Neural cell (in vitro differentiated cells): Measurements from ENCODE around the gene FNDC3B. TPM values are rescaled to one million over a fixed set of nuclear protein-coding genes. Genes with fewer than 3 reads are reported as not detected.

ENCODE experiments used
- H2AFZ ChIP-seq: fragments of 200-600, 300-800 bp; sonication (generic), shearing (Covaris generic); 2 replicates; pipeline ENCODE4 v1.6.0; 2014; ENCODE audit warnings: low read depth, mild to moderate bottlenecking, antibody characterized with exemption, low read length, moderate library complexity
- H3F3A ChIP-seq: fragments of 200-600 bp; shearing (Covaris generic); 2 replicates; pipeline ENCODE4 v1.6.1; 2016; ENCODE audit warnings: mild to moderate bottlenecking, moderate library complexity, mixed read lengths, antibody characterized with exemption, low read length; ENCODE audit not compliant: insufficient read depth, poor library complexity, severe bottlenecking
- H3K27ac ChIP-seq: fragments of 200-600, 300-800 bp; sonication (generic), shearing (Covaris generic); 2 replicates; pipeline ENCODE4 v1.5.1; 2014; ENCODE audit warnings: mild to moderate bottlenecking, low read length, moderate library complexity
- H3K27me3 ChIP-seq: fragments of 300-800, 200-600 bp; sonication (generic), shearing (Covaris generic); 2 replicates; pipeline ENCODE4 v1.6.0; 2014; ENCODE audit warnings: mild to moderate bottlenecking, low read depth, low read length, moderate library complexity; ENCODE audit not compliant: insufficient read depth
- H3K36me3 ChIP-seq: fragments of 300-800, 200-600 bp; sonication (generic), shearing (Covaris generic); 2 replicates; pipeline ENCODE4 v1.5.1; 2014; ENCODE audit warnings: mild to moderate bottlenecking, antibody characterized with exemption, low read length, moderate library complexity; ENCODE audit not compliant: insufficient read depth
- H3K4me2 ChIP-seq: fragments of 300-800, 200-600 bp; sonication (generic), shearing (Covaris generic); 2 replicates; pipeline ENCODE4 v1.6.0; 2014; ENCODE audit warnings: mild to moderate bottlenecking, low read length
- H3K4me3 ChIP-seq: fragments of 300-800, 200-600 bp; sonication (generic), shearing (Covaris generic); 2 replicates; pipeline ENCODE4 v1.5.1; 2014; ENCODE audit warnings: mild to moderate bottlenecking, low read length, moderate library complexity
- H3K79me2 ChIP-seq: fragments of 200-600 bp; shearing (Covaris generic); replicated peaks from 2 replicates; pipeline ENCODE4 v1.6.0; 2014; ENCODE audit warnings: mild to moderate bottlenecking, low read length, moderate library complexity; ENCODE audit not compliant: insufficient read depth
- H3K9ac ChIP-seq: fragments of 300-800, 200-600 bp; sonication (generic), shearing (Covaris generic); 2 replicates; pipeline ENCODE4 v1.6.1; 2016; ENCODE audit warnings: mild to moderate bottlenecking, low read length, mixed read lengths
- H3K9me2 ChIP-seq: fragments of 200-600 bp; shearing (Covaris generic); 2 replicates; pipeline ENCODE4 v1.6.1; 2016; ENCODE audit warnings: mild to moderate bottlenecking, low read length, mixed read lengths; ENCODE audit not compliant: insufficient read depth
- H3K9me3 ChIP-seq: fragments of 200-600, 300-800 bp; sonication (generic), shearing (Covaris generic); 2 replicates; pipeline ENCODE4 v1.6.1; 2016; ENCODE audit warnings: mild to moderate bottlenecking, mixed run types, low read length, moderate library complexity, mixed read lengths
- H4K20me1 ChIP-seq: fragments of 200-600 bp; shearing (Covaris generic); 2 replicates; pipeline ENCODE4 v1.6.1; 2016; ENCODE audit warnings: mild to moderate bottlenecking, mixed run types; ENCODE audit not compliant: insufficient read depth
- EP300 ChIP-seq: fragments of 450-650 bp; conservative IDR thresholded peaks from 2 replicates; pipeline ENCODE4 v1.6.1; 2014; ENCODE audit warnings: antibody characterized with exemption, mild to moderate bottlenecking, moderate library complexity; ENCODE audit not compliant: poor library complexity, severe bottlenecking
- EZH2 ChIP-seq: fragments of 200-600, 300-800 bp; shearing (Covaris generic), sonication (generic); IDR thresholded peaks from 2 replicates; pipeline ENCODE4 v1.6.1; 2014; ENCODE audit warnings: antibody characterized with exemption, low read length, borderline replicate concordance, mild to moderate bottlenecking; ENCODE audit not compliant: insufficient read depth, poor library complexity, severe bottlenecking
- MXI1 ChIP-seq: fragments of 450-650 bp; conservative IDR thresholded peaks from 2 replicates; pipeline ENCODE4 v1.6.1; 2014; ENCODE audit warnings: antibody characterized with exemption, mild to moderate bottlenecking; ENCODE audit not compliant: poor library complexity, severe bottlenecking
- POLR2AphosphoS5 ChIP-seq: IDR thresholded peaks from 2 replicates; pipeline ENCODE4 v1.6.1; 2012
- RAD21 ChIP-seq: fragments of 450-650 bp; conservative IDR thresholded peaks from 2 replicates; pipeline ENCODE4 v1.6.1; 2014; ENCODE audit warnings: antibody characterized with exemption, mild to moderate bottlenecking, moderate library complexity
- SMC3 ChIP-seq: fragments of 450-650 bp; conservative IDR thresholded peaks from 2 replicates; pipeline ENCODE4 v1.6.1; 2014; ENCODE audit warnings: antibody characterized with exemption, mild to moderate bottlenecking, moderate library complexity; ENCODE audit not compliant: poor library complexity
- TAF1 ChIP-seq: IDR thresholded peaks from 2 replicates; pipeline ENCODE4 v1.6.1; 2012; ENCODE audit warnings: low read depth
- polyA plus RNA-seq: library from polyadenylated mRNA; depleted of rRNA; stranded (reverse); fragments of >200 nt; gene quantifications from 2 replicates; pipeline ENCODE4 v1.2.3, GENCODE V29; 2014
- TF ChIP-seq, protein P1 (sequence below): fragments of 450-650 bp; IDR thresholded peaks from 2 replicates; pipeline ENCODE4 v1.5.1; 2014; ENCODE audit warnings: antibody characterized with exemption, mild to moderate bottlenecking, moderate library complexity; ENCODE audit not compliant: poor library complexity, severe bottlenecking
- TF ChIP-seq, protein P2 (sequence below): IDR thresholded peaks from 2 replicates; pipeline ENCODE4 v1.6.1; 2012; ENCODE audit warnings: borderline replicate concordance

The FNDC3B gene
- polyA plus RNA-seq, 1 donor from 2014 or later, result 4.9 TPM

DNA sequence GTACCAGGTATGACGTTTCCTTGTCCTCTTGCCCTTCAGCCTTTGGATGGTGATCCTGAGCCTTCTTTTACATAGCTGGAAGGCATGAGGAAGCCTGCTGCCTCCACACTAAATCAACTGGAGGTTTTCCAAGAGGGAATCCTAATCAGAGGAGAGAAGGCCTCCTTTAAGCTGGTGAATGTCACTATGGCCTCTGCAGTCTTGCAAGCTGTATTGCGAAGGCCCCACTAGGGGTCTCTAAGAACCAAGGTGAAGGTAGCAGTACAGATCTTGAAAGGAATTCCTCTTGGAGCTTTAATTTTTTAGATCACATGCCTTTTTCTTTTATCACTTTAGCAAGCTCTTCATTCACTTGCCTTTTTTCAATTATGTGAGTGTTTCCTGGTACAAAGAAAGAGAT lies 289.7 kb downstream of the FNDC3B start:
- TF ChIP-seq SMC3 (no peak), MXI1 (no peak), POLR2AphosphoS5 (no peak), EP300 (no peak), TAF1 (no peak), RAD21 (no peak), EZH2 (no peak)
- TF ChIP-seq, protein P1, sequence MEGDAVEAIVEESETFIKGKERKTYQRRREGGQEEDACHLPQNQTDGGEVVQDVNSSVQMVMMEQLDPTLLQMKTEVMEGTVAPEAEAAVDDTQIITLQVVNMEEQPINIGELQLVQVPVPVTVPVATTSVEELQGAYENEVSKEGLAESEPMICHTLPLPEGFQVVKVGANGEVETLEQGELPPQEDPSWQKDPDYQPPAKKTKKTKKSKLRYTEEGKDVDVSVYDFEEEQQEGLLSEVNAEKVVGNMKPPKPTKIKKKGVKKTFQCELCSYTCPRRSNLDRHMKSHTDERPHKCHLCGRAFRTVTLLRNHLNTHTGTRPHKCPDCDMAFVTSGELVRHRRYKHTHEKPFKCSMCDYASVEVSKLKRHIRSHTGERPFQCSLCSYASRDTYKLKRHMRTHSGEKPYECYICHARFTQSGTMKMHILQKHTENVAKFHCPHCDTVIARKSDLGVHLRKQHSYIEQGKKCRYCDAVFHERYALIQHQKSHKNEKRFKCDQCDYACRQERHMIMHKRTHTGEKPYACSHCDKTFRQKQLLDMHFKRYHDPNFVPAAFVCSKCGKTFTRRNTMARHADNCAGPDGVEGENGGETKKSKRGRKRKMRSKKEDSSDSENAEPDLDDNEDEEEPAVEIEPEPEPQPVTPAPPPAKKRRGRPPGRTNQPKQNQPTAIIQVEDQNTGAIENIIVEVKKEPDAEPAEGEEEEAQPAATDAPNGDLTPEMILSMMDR, result no peak
- TF ChIP-seq, protein P2, sequence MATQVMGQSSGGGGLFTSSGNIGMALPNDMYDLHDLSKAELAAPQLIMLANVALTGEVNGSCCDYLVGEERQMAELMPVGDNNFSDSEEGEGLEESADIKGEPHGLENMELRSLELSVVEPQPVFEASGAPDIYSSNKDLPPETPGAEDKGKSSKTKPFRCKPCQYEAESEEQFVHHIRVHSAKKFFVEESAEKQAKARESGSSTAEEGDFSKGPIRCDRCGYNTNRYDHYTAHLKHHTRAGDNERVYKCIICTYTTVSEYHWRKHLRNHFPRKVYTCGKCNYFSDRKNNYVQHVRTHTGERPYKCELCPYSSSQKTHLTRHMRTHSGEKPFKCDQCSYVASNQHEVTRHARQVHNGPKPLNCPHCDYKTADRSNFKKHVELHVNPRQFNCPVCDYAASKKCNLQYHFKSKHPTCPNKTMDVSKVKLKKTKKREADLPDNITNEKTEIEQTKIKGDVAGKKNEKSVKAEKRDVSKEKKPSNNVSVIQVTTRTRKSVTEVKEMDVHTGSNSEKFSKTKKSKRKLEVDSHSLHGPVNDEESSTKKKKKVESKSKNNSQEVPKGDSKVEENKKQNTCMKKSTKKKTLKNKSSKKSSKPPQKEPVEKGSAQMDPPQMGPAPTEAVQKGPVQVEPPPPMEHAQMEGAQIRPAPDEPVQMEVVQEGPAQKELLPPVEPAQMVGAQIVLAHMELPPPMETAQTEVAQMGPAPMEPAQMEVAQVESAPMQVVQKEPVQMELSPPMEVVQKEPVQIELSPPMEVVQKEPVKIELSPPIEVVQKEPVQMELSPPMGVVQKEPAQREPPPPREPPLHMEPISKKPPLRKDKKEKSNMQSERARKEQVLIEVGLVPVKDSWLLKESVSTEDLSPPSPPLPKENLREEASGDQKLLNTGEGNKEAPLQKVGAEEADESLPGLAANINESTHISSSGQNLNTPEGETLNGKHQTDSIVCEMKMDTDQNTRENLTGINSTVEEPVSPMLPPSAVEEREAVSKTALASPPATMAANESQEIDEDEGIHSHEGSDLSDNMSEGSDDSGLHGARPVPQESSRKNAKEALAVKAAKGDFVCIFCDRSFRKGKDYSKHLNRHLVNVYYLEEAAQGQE, result no peak
- Histone ChIP-seq H3K27ac (no peak overlapping the region), H3K9me2 (no peaks in the 10 kb centered on the region), H3K36me3 (no peaks in the 10 kb centered on the region), H4K20me1 (no peaks in the 10 kb centered on the region), H3F3A (no peaks in the 10 kb centered on the region), H2AFZ (no peak overlapping the region), H3K79me2 (no peaks in the 10 kb centered on the region), H3K9me3 (no peaks in the 10 kb centered on the region), H3K27me3 (no peaks in the 10 kb centered on the region), H3K4me3 (no peak overlapping the region), H3K9ac (no peak overlapping the region), H3K4me2 (no peak overlapping the region)

DNA sequence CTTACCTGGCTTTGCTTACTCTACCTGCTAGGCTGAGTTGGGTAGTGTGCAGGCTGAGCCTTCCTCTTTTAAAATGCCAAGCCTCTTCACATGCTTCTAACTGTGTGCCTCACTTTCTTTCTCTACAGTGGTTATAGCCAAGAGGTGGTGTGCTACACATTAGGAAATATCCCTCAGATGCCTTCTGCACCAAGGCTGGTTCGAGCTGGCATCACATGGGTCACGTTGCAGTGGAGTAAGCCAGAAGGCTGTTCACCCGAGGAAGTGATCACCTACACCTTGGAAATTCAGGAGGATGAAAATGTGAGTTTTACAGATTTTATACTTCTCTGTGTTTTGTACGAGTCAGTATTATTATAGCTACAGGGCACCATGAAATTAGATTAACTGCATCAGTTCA lies 291.0 kb downstream of the FNDC3B start:
- Histone ChIP-seq H3K79me2 (no peaks in the 10 kb centered on the region), H3K36me3 (no peaks in the 10 kb centered on the region), H3K4me2 (no peak overlapping the region), H3K9ac (no peak overlapping the region), H3F3A (no peaks in the 10 kb centered on the region), H3K9me2 (no peaks in the 10 kb centered on the region), H3K27ac (no peak overlapping the region), H3K9me3 (no peaks in the 10 kb centered on the region), H3K4me3 (no peak overlapping the region), H3K27me3 (no peaks in the 10 kb centered on the region), H2AFZ (no peak overlapping the region), H4K20me1 (no peaks in the 10 kb centered on the region)
- TF ChIP-seq, protein P1, result no peak
